GM19395 (cell line): Measurements from ENCODE around the gene CD99.
"Not testable (repeated sequence)": the region's sequence is repeated elsewhere in the genome, so short reads cannot be mapped to it uniquely, and the experiment has no call there.

ENCODE experiments used
- ATAC-seq: cut with Tn5 transposase; IDR thresholded peaks from one replicate; pipeline ENCODE4 v1.9.1; 2021; ENCODE audit warnings: mild to moderate bottlenecking, moderate library complexity; ENCODE audit not compliant: unreplicated experiment

CD99 gene

DNA sequence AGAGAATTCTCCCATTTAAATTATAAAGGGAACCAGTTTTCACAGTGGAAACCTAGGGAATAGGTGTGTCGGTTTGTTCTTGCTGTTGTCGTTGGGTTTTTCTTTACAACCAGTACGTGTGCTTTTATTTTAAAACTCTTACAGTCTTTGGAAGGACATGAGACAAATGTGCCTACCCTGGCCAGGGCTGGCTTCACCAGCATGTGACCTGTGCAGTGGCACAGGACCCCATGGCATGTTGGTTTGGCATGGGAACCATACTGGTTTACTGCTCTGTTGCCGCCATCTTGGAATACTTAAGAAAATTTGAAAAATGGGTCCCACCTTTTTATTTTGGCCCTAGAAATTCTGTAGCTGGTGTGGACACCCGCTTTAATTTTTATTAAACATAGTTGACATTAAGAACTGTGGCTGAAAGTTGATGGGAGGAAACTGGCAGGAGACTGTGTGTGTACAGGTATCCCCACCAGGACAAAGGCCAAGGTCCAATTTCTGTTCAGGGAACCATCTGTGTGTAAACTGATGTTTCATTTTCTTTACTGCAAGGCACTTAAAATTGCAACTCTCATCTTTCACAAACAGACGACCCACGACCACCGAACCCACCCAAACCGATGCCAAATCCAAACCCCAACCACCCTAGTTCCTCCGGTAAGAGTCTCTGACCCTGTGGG is 28.8 kb downstream of the CD99 start:
- ATAC-seq, result no peak

DNA sequence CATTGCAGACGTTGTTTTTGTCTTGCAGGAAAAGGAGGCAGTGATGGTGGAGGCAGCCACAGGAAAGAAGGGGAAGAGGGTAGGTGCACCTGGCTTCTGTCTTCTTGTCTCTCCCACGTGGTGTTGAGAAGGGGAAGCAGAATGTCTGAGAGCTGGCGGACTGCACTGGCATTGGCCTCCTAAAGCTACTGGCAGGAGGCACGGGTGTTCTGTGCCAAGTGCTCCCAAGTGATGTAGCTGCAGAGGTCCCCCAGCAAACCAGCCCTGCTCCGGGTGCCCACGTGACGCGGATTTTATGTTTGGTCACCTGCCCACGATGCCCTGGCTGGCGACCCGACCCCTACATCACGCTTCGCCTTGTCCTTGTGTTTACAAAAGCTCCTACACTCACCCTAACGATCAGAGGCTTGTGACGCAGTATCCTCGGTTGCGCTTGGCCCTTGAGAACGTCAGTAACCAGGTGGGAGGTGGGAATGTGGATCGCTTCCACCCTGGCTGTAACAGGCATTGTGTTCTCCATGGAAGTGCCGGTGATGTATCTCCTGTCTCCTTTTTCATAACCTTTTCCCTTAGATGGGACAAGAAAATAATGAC is 32.3 kb downstream of the CD99 start:
- ATAC-seq, result no peak

DNA sequence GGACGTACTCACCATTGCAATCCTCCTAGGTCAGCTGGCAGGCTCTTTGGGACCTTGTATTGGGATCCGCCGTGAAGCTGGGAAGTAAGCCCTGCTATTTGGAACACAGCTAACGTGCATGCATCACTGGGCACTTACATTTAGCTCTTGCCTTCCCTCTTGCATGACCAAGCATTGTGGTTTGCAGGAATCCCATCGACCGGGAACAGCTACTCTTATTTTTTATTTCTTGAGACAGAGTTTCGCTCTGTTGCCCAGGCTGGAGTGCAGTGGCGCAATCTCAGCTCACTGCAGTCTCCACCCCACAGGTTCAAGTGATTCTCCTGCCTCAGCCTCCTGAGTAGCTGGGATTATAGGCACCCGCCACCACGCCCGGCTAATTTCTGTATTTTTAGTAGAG is 36.2 kb downstream of the CD99 start:
- not testable (repeated sequence) for ATAC-seq

DNA sequence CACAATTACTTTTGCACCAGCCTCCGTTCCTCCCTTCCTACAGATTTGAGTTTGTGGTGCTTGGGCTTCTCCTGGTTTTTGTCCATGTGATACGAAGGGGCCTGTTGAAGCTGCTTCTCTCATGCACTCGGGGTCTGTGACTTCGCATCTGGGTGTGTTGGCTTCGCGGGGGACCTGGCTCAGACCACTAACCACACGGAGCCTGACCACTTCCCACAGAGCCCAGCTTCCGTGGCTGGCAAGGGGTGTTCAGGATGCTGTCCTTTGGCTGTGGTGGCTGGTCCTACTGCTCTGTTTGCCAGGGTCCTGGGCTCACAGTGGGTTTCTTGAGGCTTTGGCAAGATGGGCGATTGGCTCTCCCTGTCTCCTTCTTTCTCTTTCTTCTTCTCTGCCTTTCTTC is 41.0 kb downstream of the CD99 start:
- no peak for ATAC-seq

DNA sequence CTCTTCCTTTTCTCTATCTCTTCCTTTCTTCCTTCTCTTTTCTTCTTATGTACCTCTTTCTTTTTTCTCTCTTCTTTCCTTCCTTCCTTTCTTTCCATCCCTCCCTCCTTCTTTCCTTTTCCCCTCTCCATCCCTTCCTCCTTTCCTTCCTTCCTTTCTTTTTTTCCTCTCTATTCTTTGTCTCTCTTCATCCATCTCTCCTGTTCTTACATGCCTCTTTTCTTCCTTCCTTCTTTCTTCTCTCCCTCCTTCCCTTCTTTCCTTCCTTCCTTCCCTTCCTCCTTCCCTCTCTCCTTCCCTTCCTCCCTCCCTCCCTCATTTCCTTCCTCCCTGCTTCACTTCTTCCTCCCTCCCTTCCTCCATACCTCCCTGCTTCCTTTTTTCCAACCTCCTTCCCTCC is 41.6 kb downstream of the CD99 start:
- ATAC-seq, result no peak

DNA sequence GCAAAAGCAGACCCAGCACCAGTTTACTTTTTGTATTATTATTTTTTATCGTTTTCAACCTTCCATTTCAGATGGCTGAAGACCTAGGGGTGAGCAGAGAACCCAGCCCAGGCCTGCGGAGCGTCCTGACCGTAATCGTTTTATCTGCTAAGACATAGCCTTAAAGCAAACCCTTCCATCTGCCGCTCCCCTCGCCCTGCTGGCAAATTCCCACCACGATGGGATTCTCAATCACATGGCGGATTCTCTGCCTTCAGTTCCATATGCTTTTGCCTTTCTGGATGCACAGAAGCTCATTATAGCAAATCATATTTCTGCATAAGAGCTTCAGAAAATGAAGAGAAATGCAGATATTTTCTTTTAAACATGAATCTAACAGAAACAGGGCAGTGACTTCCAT is 42.2 kb downstream of the CD99 start:
- ATAC-seq, result no peak

DNA sequence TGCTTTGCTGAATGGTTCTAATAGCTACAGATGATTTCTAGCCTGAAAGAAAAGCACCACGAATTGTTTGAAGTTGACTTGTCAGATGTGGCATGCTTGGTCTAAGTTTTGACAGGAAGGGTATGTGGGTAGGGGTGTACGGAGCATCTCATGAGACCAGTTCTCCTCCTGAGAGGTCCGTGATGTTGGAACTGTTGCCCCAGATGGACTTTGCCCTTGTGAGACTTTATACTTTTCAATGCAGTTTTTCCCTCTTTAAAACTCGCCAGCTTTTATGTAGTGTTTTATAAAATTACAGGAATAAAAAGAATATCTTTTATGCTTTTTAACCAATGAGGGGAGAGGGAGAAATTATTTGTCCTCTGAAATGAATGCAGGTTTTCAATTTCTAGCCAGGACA is 44.2 kb downstream of the CD99 start:
- ATAC-seq, result no peak

DNA sequence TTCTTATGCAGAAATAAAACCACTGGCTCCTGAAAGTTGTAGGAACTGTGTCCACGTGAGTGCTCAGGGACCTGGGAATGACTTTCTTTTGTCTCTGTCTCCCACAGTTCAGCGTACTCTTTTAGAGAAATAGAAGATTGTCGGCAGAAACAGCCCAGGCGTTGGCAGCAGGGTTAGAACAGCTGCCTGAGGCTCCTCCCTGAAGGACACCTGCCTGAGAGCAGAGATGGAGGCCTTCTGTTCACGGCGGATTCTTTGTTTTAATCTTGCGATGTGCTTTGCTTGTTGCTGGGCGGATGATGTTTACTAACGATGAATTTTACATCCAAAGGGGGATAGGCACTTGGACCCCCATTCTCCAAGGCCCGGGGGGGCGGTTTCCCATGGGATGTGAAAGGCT is 49.6 kb downstream of the CD99 start:
- ATAC-seq, result no peak

DNA sequence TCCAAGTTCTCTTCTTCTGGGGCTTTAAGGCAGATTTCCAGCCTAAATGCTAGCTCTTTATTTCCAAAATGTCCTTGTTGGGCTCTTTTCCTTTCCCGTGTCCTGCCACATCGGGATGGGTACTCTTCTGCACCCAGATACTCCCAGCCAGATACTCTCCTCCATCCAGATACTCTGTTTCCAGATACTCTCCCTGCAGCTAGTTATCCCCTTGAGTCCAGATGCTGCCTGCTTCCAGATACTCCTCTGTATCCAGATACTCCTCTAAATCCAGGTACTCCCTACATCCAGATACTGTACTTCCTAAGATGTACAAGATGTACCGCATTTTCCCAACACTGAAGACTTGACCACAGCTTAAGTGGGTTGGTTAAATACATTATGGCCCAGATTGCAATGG is 50.3 kb downstream of the CD99 start:
- ATAC-seq, result no peak

DNA sequence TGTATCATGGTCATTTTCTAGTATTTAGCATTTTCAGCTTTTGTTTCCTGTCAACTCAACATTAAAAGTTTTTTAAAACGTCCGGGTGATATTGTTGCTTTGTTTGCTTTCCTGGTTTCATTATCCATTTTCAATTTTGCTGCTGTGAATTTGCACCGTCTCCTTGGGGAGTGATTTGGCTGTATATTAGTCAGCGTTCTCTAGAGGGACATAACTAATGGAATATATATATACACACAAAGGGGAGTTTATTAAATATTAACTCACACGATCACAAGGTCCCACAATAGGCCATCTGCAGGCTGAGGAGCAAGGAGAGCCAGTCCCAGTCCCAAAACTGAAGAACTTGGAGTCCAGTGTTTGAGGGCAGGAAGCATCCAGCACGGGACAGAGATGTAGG is 55.2 kb downstream of the CD99 start:
- not testable (repeated sequence) for ATAC-seq

DNA sequence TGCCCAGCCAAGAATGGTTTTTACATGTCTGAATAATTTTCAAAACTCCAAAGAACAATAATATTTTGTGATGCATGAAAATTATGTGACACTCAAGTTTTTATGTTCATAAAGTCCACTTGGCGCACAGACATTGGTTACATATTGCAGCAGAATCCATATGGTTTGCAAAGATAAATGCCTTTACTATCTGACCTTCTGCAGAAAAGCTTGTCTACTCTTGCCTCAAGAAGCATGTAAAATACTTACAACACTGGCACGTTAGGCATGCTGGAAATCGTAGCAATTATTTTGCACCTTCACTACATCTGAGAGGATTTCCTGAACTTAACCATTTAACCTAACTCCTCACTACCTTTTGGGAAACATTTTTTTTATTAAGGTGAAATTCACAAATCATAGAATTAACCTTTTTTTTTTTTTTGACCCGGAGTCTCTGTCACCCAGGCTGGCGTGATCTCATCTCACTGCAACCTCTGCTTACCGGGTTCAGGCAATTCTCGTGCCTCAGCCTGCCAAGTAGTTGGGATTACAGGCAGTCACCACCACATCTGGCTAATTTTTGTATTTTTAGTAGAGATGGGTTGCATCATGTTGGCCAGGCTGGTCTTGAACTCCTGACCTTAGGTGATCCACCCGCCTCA is 57.2 kb downstream of the CD99 start:
- no peak for ATAC-seq

DNA sequence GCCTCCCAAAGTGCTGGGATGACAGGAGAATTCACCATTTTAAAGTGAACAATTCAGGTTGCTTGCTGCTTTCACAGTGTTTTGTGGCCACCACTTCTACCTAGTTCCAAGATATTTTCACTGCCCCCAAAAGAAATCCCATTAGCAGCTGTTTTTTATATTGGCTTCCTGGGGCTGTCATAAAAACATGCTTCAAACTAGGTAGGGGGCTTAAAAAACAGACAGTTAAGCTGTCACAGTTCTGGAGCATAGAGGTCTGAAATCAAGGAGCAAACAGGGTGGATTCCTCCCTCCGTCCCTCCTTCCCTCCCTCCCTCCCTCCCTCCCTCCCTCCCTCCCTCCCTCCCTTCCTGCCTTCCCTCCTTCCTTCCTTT is 57.7 kb downstream of the CD99 start:
- no peak for ATAC-seq

DNA sequence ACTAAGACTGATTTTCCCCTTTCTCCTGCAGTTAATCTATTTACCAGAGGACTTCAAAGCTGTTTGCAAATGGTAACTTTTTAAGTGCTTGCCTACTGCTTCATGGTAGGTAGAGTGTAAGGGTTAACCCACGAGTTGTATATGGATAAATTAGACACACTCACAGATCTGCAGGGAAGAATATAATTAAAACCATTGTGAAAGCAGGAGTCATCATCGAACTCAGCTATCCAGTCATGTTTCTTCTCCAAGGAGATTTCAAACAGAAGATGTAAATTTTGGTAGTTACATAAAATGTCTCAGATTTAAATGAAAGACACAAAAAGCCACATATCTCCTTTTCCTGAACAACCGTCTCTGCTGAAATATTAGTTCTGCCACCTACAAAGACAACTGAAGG is 60.2 kb downstream of the CD99 start:
- ATAC-seq, result no peak

DNA sequence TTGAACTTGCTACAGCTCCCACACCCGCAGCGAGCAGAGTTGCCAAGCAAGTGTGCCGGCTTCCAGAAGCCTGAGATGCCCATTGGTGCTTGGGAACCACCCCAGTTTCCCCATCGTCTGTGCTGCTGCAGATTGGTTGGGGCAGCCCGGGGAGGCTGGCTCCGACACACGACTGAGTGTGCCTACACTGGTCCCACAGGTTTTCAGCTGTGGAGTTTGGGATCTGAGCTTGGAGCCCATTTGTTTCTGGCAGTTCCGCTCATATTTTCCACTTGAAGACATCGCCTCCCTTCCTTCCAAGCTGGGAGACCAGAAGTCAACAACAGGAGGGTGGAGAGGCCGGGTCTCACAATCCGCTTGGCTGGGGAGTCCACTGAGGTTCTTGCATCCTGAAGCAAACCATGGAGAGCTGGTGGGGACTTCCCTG is 60.8 kb downstream of the CD99 start, which contains the start of gene XG:
Gene XG (plus strand): TSS at position 167 of the 427 bp plus-strand sequence. CDS start 235 bp downstream, at position 402.
- not testable (repeated sequence) for ATAC-seq

DNA sequence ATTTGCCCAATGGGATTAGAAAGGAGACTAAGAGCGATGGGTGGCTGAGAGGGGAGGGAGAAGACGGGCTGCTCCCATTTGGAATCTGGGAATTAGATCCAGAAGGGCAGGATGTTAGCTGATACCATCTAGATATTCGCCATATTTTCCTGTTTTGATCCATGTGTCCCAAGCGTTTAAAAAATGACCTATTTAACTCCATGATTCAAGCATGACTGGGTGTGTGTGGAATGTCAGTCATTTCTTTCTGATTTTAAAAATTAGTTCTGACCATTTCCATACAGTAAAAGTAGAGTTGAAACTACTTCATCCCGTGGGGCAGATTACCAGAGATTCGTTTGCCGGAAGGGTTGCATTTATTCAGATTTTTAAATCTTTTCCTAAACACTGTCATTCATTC is 61.3 kb downstream of the CD99 start:
- ATAC-seq, result not testable (repeated sequence)

DNA sequence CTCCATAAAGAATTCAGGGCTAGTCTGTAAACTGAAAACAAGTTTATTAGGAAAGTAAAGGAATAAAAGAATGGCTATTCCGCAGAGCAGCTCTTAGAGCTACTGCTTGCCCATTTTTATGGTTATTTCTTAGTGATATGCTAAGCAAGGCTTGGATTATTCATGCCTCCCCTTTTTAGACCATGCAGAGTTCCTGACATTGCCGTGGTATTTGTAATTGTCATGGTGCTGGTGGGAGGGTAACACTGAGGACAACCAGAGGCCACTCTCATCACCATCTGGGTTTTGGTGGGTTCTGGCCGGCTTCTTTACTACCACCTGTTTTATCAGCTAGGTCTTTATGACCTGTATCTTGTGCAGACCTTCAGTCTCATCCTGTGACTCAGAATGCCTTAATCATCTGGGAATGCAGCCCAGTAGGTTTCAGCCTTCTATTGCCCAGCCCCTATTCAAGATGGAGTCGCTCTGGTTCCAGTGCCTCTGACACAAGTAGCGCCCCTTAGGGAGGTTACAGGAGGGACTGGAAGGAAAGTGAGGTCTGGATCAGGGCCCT is 64.1 kb downstream of the CD99 start:
- ATAC-seq, result not testable (repeated sequence)

DNA sequence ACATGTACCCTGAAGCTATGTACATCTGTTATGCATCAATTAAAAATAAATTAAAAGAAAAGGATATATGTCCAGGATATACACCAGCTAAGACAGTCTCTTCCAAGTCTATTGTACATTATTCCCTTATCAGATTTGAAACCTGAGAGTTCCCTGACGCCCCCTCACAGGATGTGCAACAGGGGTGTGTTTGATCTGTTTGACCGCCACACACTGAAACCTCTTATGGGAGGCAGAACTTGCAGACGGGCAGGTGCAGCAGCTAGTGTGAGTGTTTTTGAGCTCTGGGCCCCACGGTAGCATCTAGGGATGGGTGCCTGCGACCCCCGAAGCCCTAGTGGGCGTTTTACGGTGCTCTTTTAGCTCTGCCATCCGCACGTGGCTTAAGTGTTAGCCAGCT is 65.5 kb downstream of the CD99 start:
- ATAC-seq, result no peak

DNA sequence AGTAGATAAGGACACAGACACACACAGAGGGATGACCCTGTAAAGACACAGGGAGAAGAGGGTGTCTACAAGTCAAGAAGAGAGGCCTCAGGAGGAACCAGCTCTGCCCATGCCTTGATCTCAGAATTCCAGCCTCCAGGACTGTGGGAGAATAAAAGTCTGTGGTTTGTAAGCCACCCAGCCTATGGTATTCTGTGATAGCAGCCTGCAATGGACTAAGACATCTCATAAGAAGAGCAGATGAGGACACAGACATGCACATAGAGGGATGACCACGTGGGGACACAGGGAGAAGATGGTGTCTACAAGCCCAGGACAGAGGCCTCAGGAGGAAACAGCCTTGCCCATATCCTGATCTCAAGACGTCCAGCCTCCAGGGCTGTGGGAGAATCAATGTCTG is 70.2 kb downstream of the CD99 start:
- no peak for ATAC-seq

DNA sequence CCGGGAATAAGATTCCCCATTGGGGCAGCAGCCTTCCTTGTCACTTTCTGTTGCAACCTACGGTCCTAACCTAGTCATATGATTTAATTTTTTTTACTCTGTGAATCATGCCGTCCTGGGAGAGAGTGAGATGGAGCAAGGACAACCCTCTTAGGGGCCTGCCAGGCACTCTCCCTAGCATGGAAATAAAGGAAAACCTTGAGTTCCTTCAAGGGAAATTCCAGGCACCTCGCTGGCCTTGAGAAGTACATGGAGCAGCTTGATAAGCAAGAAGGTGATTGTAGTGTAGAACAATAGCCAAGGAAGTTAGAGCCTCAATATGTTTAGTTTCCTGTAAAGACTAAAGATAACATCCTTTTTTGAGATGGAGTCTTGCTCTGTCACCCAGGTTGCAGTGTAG is 71.6 kb downstream of the CD99 start:
- ATAC-seq, result not testable (repeated sequence)

DNA sequence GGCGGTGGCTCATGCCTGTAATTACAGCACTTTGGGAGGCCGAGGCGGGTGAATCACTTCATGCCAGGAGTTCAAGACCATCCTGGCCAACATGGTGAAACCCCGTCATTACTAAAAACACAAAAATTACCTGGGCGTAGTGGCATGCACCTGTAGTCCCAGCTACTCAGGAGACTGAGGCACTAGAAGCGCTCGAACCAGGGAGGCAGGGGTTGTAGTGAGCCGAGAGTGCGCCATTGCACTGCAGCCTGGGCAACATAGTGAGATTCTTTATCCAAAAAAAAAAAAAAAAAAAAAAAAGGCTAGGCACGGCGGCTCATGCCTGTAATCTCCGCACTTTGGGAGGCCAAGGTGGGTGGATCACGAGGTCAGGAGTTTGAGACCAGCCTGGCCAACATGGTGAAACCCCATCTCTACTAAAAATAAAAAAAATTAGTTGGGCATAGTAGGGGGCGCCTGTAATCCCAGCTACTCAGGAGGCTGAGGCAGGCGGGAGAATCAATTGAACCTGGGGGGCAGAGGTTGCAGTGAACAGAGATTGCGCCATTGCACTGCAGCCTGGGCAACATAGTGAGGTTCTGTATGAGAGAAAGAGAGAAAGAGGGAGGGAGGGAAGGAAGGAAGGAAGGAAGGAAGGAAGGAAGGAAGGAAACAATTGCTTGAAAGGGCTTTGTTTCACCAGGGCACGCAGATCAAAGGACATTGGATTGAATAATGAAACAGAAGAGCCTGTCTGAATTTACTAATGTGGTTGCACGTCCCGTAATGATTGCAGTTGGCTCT is 73.9 kb downstream of the CD99 start:
- ATAC-seq, result not testable (repeated sequence)

DNA sequence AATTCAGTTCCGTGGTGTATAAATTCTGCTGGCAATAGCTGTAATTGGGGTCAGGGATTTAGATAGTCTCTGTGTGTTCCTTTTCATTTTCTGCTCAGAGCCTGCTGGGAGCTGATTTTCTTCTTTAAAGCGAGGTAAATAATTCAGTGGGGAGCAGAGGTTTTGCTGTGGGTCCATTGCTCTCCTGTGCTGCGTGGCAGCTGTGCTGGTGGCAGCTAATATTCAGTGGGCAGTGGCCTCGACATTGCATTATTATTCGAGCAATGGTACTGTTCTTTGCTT is 74.4 kb downstream of the CD99 start:
- ATAC-seq, result no peak

DNA sequence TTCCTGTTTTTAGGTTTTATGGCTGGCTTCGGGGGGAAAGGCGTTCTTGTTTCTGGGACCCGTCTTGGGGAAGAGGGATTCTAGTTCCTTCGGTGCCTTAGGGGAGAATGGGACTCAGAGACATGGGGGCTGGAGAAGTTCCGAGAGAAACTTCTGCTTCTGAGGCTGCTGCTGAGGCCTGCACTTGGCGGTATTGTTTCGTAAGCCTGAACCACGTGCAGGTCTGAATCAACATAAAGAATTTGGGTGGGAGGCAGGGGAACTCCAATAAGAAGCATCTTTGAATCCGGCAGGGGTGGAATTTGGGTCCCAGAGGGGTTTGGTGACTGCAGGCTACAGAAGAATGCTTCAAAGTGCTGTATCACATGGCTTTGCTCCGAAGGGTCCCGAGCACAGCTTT is 75.8 kb downstream of the CD99 start:
- ATAC-seq, result no peak
